ENCODE data around the gene NUAK1. TPM values are rescaled to one million over a fixed set of nuclear protein-coding genes. Genes with fewer than 3 reads are reported as not detected.

Gene NUAK1
- total RNA-seq, 1 experiment from 2014 or later, result 10.1 TPM

- no peak overlapping the region for H2BK15ac ChIP-seq (ENCODE audit: low read depth, low read length)
- H3K18ac ChIP-seq (ENCODE audit: insufficient read length, low read depth, low read length), result no peak overlapping the region
- no peak overlapping the region for H3K27ac ChIP-seq (ENCODE audit: insufficient read length, low read depth, low read length)
- H3K23me2 ChIP-seq (ENCODE audit: insufficient read length, low read depth, low read length, poor library complexity, severe bottlenecking), result no peaks in the 10 kb centered on the region
- Mint-ChIP-seq H3K27ac (no peak overlapping the region), H3K9me3 (no peaks in the 10 kb centered on the region), H3K4me1 (peaks cover 4 to 6% of the 10 kb centered on the region in 2 experiments; a peak in 3 of 4 replicates), H3K4me3 (no peak overlapping the region), H3K36me3 (ENCODE audit: insufficient read depth in 1 of 3, low read depth in 3 of 3) (no peaks in the 10 kb centered on the region), H3K27me3 (ENCODE audit: low read depth) (no peaks in the 10 kb centered on the region; the same call in 1 of the 2 replicates)
- H4K91ac ChIP-seq (ENCODE audit: insufficient read length, low read depth, low read length), result no peak overlapping the region
- H2BK120ac ChIP-seq (ENCODE audit: low read depth, low read length, poor library complexity, severe bottlenecking), result no peak overlapping the region
- H3K23ac ChIP-seq (ENCODE audit: insufficient read length, low read depth, low read length), result no peak overlapping the region
- no peak overlapping the region for H3T11ph ChIP-seq (ENCODE audit: low read length)
- H2AFZ ChIP-seq (ENCODE audit: low read length), result no peak overlapping the region
- H3K4me1 ChIP-seq (ENCODE audit: insufficient read depth, low read length), result peaks cover 4% of the 10 kb centered on the region; the same call in 1 of the 2 replicates
- H3K4me2 ChIP-seq (ENCODE audit: insufficient read depth, insufficient read length, low read length), result no peak overlapping the region
- no peak overlapping the region for H2BK12ac ChIP-seq (ENCODE audit: insufficient read length, low read depth, low read length)
- no peaks in the 10 kb centered on the region for H3K79me1 ChIP-seq (ENCODE audit: insufficient read depth, low read depth, low read length, poor library complexity, severe bottlenecking)
- no peaks in the 10 kb centered on the region for H3K27me3 ChIP-seq (ENCODE audit: insufficient read depth, low read length)
- no peak overlapping the region for H3K4ac ChIP-seq (ENCODE audit: low read depth, low read length)
- no peaks in the 10 kb centered on the region for H3K9me3 ChIP-seq (ENCODE audit: control insufficient read depth, low read depth, low read length)
- no peak overlapping the region for H3K14ac ChIP-seq (ENCODE audit: insufficient read depth, low read length)
- no peak for DNase-seq
- H2BK20ac ChIP-seq (ENCODE audit: low read depth, low read length, poor library complexity, severe bottlenecking), result no peak overlapping the region
- TF ChIP-seq, protein P1, sequence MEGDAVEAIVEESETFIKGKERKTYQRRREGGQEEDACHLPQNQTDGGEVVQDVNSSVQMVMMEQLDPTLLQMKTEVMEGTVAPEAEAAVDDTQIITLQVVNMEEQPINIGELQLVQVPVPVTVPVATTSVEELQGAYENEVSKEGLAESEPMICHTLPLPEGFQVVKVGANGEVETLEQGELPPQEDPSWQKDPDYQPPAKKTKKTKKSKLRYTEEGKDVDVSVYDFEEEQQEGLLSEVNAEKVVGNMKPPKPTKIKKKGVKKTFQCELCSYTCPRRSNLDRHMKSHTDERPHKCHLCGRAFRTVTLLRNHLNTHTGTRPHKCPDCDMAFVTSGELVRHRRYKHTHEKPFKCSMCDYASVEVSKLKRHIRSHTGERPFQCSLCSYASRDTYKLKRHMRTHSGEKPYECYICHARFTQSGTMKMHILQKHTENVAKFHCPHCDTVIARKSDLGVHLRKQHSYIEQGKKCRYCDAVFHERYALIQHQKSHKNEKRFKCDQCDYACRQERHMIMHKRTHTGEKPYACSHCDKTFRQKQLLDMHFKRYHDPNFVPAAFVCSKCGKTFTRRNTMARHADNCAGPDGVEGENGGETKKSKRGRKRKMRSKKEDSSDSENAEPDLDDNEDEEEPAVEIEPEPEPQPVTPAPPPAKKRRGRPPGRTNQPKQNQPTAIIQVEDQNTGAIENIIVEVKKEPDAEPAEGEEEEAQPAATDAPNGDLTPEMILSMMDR (conservative IDR thresholded peaks at IDR 0.05), result no peak
- no peaks in the 10 kb centered on the region for H4K20me1 ChIP-seq (ENCODE audit: control insufficient read depth, insufficient read depth, insufficient read length)
- no peak overlapping the region for H4K5ac ChIP-seq (ENCODE audit: insufficient read length, low read depth, low read length)
- no peak overlapping the region for H4K8ac ChIP-seq (replicated peaks; ENCODE audit: insufficient read length, low read depth, low read length)
- WGBS (ENCODE audit: extremely low coverage, insufficient read length, low lambda C conversion rate), result no CpG with 5 or more reads among the region's 6 CpGs
- H3K9ac ChIP-seq (ENCODE audit: extremely low read depth, insufficient read length, low read length), result no peak overlapping the region
- H3K56ac ChIP-seq (ENCODE audit: insufficient read length, low read depth, low read length), result no peak overlapping the region
- H3K79me2 ChIP-seq (ENCODE audit: insufficient read depth, low read length), result no peaks in the 10 kb centered on the region
- no peak overlapping the region for H2AK5ac ChIP-seq (ENCODE audit: insufficient read length, low read length)
- no peak overlapping the region for H2BK5ac ChIP-seq (ENCODE audit: insufficient read length, low read length)
Measured at GRCh38 chr12:106027911-106028310, 110.8 kb downstream of the NUAK1 start.

All from H9 (cell line).